Measurements from ENCODE around the gene C9orf50.
A peak's percentile ranks its signal among the peaks of the same experiment; 100 is the strongest.

C9orf50 gene

DNA sequence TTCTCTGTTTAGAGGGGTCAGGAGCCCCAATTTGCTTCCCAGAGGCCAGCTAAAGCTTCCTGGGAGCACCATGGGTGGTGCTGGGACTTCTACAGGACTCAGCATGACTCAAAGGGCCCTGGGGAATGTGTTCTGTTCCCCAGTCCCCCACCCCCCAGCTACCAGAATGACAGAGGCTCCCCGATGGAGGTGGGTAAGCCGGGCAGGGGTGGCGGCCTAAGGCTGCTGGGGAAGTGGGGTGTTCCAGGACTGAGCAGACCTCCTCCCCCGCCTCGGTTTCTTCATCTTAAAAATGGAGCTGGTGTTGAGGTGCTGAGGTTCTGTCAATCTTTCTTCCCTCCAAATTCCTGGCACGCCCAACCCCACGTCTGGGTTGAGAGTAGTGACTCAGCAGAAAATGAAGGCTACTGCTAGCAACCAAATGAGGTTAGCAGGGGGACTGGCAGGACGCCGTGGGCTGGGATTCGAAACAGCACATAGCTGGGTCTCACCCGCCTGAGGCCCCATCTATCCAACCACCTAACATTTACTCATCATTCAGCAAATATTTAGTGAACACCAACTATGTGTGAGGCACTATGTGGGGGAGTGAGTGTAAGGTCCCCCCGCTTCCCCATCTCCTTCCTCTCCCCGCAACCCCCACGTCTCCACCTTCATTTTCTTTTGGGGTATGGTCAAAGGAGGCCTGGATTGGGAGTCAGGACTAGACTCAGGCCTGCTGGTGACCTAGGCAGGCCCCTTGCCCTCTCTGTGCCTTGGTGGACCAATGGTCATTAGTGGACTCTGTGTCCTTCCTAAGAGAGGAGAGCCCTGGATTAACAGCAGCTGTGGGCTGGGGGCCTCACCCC is 50.2 kb downstream of the C9orf50 start:
- H3K4me3 Mint-ChIP-seq = no peak overlapping the region
- H3K27ac Mint-ChIP-seq = no peak overlapping the region
- peaks cover 7% of the 10 kb centered on the region for H3K9me3 Mint-ChIP-seq
- peaks cover 6% of the 10 kb centered on the region for H3K36me3 Mint-ChIP-seq
- ATAC-seq = peak; percentile 31
- H3K4me1 Mint-ChIP-seq = peaks cover 26% of the 10 kb centered on the region
- peaks cover 53% of the 10 kb centered on the region for H3K27me3 Mint-ChIP-seq

DNA sequence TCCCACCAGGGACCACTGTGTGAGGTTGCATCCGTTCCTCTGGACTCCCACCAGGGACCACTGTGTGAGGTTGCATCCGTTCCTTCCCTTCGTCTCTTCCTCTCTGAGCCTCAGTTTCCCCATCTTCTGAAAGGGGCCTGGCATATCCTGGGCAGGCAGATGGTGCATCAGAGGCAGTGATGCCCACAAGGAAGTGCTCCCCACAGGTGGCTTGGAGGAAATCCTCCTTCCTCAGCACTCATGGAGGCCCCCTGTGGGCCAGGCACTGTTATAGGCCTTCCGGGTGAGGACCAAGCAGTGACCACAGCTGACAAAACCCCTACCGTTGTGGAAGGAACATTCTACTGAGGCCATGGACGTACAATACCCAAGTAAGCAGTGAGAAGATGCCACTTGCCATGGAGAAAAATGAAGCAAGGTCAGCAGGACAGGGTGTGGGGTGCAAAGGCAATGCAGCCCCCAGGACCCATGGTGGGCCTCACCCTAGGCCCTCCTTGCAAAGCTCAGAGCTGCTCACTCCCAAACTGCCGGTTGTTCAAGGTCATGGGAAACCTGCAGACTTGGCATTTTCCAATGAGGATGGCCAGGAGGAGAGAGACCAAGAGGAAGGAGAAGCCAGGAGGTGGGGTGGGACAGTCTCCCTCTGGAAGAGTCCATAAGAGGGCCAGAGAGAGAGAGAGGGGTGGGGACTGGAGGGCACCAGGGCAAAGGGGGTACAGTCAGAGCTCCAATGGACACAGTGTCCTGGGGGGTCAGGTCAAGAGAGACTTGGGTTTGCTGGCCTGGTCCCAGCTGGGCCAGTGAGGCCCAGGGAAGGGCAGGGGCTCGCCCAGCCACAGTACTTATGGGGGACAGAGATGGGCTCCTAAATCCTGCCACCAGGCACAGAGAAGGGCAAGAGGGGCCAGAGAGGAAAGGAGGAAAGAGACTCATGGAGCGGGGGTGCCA is 51.1 kb downstream of the C9orf50 start:
- no peak overlapping the region for H3K27ac Mint-ChIP-seq
- peaks cover 26% of the 10 kb centered on the region for H3K4me1 Mint-ChIP-seq
- H3K4me3 Mint-ChIP-seq = peak overlapping the region; percentile 37
- peaks cover 57% of the 10 kb centered on the region for H3K27me3 Mint-ChIP-seq
- peaks cover 7% of the 10 kb centered on the region for H3K9me3 Mint-ChIP-seq
- no peak for ATAC-seq
- H3K36me3 Mint-ChIP-seq = peaks cover 6% of the 10 kb centered on the region

DNA sequence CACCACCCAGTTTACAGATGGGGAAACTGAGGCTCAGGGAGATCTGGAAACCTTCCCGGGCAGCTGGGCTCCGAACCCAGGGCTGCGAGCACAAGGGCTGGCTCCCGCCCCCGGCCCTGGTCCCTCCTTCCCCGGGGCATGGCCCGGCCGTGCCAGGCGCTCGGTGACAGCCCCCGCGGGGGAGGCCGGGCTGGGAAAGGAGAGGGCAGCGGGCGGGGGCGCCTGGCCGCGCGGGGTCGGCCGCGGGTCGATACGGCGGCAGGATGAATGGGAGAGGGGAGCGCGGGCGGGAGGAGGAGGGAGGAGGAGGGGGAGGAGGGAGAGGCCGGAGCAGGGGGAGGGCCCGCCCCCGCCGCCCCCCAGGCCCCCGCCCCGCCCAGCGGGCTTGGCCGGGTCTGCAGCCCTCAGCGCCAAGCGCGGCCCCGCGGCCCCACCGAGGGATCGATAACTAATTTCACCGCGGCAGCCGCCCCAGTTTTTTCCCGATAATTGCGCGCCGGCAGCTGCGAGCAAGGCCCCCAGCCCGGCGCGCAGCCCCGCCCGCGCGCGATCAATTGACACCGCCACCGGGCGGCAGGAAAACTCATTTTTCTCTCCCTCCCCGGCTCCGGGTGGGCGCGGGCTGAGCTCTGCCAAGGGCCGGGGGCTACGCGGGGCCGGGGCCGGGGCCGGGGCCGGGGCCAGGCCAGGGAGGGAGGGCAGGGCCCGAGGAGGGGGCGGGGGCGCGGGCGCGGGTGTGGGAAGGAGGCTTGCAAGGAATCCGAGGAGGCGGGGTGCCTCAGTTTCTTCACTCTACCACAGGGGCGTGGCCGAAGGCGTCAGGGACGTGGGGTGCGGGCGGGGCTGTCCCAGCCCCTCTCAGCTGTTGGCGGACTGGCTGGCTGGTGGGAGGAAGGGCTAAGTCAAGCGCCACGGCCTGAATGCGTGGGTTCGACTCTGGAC is 52.1 kb downstream of the C9orf50 start:
- Mint-ChIP-seq H3K27me3 (peaks cover 66% of the 10 kb centered on the region), H3K4me3 (peak overlapping the region; percentile 45), H3K36me3 (peaks cover 3% of the 10 kb centered on the region), H3K27ac (no peak overlapping the region), H3K4me1 (peaks cover 26% of the 10 kb centered on the region), H3K9me3 (peaks cover 4% of the 10 kb centered on the region)
- peak; percentile 10 for ATAC-seq

DNA sequence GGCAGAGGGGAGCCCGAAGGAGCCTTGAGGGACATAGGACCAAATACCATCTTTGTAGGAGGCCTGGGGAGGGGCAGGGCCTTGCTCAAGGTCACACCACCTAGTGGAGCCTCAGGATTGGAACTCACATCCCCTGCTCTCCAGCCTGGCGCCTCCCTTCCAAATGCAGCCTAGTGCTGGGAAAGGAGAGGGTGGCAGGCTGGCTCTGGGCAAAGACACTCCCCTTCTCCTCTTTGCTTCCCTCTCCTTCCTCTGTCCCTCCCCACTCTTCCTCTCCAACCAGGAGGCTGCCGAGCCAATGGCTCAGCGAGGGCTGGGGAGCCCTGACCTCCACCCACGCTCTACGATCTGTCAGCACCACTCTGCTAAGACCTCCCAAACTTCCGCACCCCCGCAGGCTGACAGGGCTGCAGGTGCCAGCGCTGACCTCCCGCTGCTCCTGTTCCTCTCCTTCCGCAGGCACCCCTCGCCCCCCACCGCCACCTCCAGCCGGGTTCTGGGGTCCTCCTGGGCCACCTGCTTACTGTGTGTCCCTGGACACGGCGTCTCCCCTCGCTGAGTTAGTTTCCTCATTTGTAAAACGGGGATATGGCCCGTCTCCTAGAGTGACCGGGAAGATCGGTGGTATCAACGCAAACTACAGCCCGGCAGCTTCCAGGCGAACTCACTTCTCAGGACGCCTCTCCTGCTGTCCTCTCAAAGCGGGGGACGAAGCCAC is 52.9 kb downstream of the C9orf50 start:
- no peak overlapping the region for H3K27ac Mint-ChIP-seq
- ATAC-seq = no peak
- H3K4me1 Mint-ChIP-seq = peaks cover 26% of the 10 kb centered on the region
- peaks cover 71% of the 10 kb centered on the region for H3K27me3 Mint-ChIP-seq
- no peaks in the 10 kb centered on the region for H3K9me3 Mint-ChIP-seq
- peak overlapping the region; percentile 45 for H3K4me3 Mint-ChIP-seq
- no peaks in the 10 kb centered on the region for H3K36me3 Mint-ChIP-seq

- H3K4me1 Mint-ChIP-seq = peaks cover 26% of the 10 kb centered on the region
- no peaks in the 10 kb centered on the region for H3K9me3 Mint-ChIP-seq
- ATAC-seq = no peak
- peaks cover 71% of the 10 kb centered on the region for H3K27me3 Mint-ChIP-seq
- H3K4me3 Mint-ChIP-seq = no peak overlapping the region
- no peak overlapping the region for H3K27ac Mint-ChIP-seq
- no peaks in the 10 kb centered on the region for H3K36me3 Mint-ChIP-seq
Observed at GRCh38 chr9:129567329-129567728, 53.6 kb downstream of the C9orf50 start.

GRCh38 chr9:129566563-129567266 is 54.2 kb downstream of the C9orf50 start:
- H3K9me3 Mint-ChIP-seq = no peaks in the 10 kb centered on the region
- peaks cover 71% of the 10 kb centered on the region for H3K27me3 Mint-ChIP-seq
- ATAC-seq = no peak
- no peak overlapping the region for H3K4me3 Mint-ChIP-seq
- H3K36me3 Mint-ChIP-seq = no peaks in the 10 kb centered on the region
- no peak overlapping the region for H3K27ac Mint-ChIP-seq
- peaks cover 26% of the 10 kb centered on the region for H3K4me1 Mint-ChIP-seq

DNA sequence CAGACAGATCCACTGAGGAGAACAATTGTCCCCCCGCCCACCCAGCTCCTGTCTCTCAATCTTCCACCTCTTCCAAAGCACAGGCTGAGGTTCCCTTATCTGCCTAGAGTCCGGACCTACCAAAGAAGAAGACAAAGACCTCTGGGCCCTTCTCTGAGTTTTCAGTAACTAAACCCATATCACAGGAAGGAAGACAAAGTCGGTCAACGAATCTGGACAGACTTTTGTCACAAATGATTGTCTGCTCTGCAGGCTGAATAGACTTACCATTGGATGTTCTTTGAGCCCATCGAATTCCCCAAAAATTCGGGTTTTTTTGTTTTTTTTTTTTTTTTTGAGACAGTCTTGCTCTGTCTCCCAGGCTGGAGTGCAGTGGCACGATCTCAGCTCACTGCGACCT is 58.0 kb downstream of the C9orf50 start:
- no peaks in the 10 kb centered on the region for H3K36me3 Mint-ChIP-seq
- H3K4me1 Mint-ChIP-seq = peaks cover 3% of the 10 kb centered on the region
- no peaks in the 10 kb centered on the region for H3K9me3 Mint-ChIP-seq
- H3K27me3 Mint-ChIP-seq = peaks cover 78% of the 10 kb centered on the region
- H3K4me3 Mint-ChIP-seq = no peak overlapping the region
- ATAC-seq = no peak
- H3K27ac Mint-ChIP-seq = no peak overlapping the region

DNA sequence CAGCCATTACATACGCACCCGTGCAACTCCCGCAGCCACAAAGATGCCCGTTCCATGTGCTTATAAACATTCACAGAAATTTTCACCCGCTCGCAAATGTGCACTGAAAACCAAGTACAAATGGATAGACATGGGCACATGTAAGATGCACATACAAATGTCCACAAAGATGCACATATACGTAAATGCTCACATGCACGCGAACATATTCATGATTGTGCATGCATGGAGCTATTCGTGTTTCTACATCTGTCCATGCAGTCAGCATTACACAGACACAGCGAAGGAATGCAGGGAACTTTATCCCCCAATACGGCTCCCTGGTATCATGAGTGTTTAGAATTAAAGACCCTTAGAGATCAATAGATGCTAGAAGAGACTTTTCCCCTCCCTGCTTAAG is 58.4 kb downstream of the C9orf50 start:
- Mint-ChIP-seq H3K27me3 (peaks cover 78% of the 10 kb centered on the region), H3K27ac (no peak overlapping the region), H3K4me3 (no peak overlapping the region), H3K9me3 (no peaks in the 10 kb centered on the region), H3K36me3 (no peaks in the 10 kb centered on the region), H3K4me1 (no peaks in the 10 kb centered on the region)
- no peak for ATAC-seq

Data from stimulated activated memory B cell treated with anti-CD40 and anti-IgM and Interleukin-4, amounts not matched to agents 10 μg/mL and 1 μg/mL and 100 μg/mL, for 72 hours (primary cell).